Mucosa of descending colon (tissue), 3 donors: Measurements from ENCODE around the gene TLN1. TPM values are rescaled to one million over a fixed set of nuclear protein-coding genes. Genes with fewer than 3 reads are reported as not detected.

Experiments used
- ATAC-seq: fragments of 200-7000 bp; cut with Tn5 transposase; one replicate; pipeline ENCODE4 v1.9.1; 2020; ENCODE audit warnings: mild to moderate bottlenecking, moderate library complexity
- DNase-seq, 3 donors: peaks; one replicate each; pipeline ENCODE4 v3.0.0-alpha.2; 2020
- H3K36me3 ChIP-seq: fragments of 200-600 bp; one replicate; pipeline ENCODE4 v1.8.0; 2021; ENCODE audit warnings: low read depth, mild to moderate bottlenecking
- H3K4me1 ChIP-seq: fragments of 200-600 bp; one replicate; pipeline ENCODE4 v1.8.0; 2021; ENCODE audit warnings: low read depth, mild to moderate bottlenecking
- H3K4me3 ChIP-seq: fragments of 200-600 bp; one replicate; pipeline ENCODE4 v1.8.0; 2021; ENCODE audit warnings: mild to moderate bottlenecking
- H3K9me3 ChIP-seq: fragments of 200-600 bp; one replicate; pipeline ENCODE4 v1.8.0; 2021; ENCODE audit warnings: mild to moderate bottlenecking
- CTCF ChIP-seq: fragments of 200-600 bp; IDR thresholded peaks from one replicate; pipeline ENCODE4 v1.8.0; 2022; ENCODE audit warnings: antibody characterized with exemption, mild to moderate bottlenecking
- intact Hi-C, 2 donors: fragments of 100-400 bp; cut with DNase I in 1 of 2; cut with micrococcal nuclease in 1 of 2; formaldehyde crosslinking; loops; one replicate each; pipeline versions ENCODE4 v1.11.0 to v1.11.1; 2022; cut with DNase I, micrococcal nuclease
- total RNA-seq, 3 donors: library from RNA; stranded (reverse); fragmentation: NEBNext Ultra II Directional in 2 of 3; extraction: Animal tissue kit (Norgen Biotek cat#: 25700) in 2 of 3; gene quantifications; one replicate each; pipeline versions ENCODE4 v1.2.1 to v1.2.4, GENCODE V29; 2021 to 2023
- donor health status: DM: no; HTN: no; CAD: no; lungs with moderate emphysema.
- donor health status: DM: no; HTN: no; CAD: no.
- donor health status: DM: no; HTN: yes; CAD: no.

TLN1 gene
- total RNA-seq, 3 donors from 2014 or later = 154 to 720 (median 189) TPM

- H3K4me1 ChIP-seq = peaks cover 45% of the 10 kb centered on the region
- intact Hi-C loops = no loop called here
These were observed 67.2 kb downstream of the TLN1 start, which contains the start of gene ARHGEF39 for GRCh38 chr9:35664531-35665470. ARHGEF39 (minus strand) TSS chr9:35665195; CDS start chr9:35665169, 26 bp downstream.

GRCh38 chr9:35662437-35662836 lies 69.6 kb downstream of the TLN1 start:
- H3K9me3 ChIP-seq = no peaks in the 10 kb centered on the region
- intact Hi-C loops = no loop called here
- TF ChIP-seq CTCF = no peak
- ATAC-seq (no peak), DNase-seq (peak in 1 of 3 donors; percentile 35)
- no peak overlapping the region for H3K4me3 ChIP-seq
- H3K4me1 ChIP-seq = peaks cover 58% of the 10 kb centered on the region
- H3K36me3 ChIP-seq = peaks cover 5% of the 10 kb centered on the region

More at GRCh38 chr9:35664531-35665470, 67.2 kb downstream of the TLN1 start, which contains the start of gene ARHGEF39:
- Histone ChIP-seq H3K4me3 (peak within 1 kb of the TSS; percentile 6), H3K36me3 (no peaks in the 10 kb centered on the region), H3K9me3 (no peaks in the 10 kb centered on the region)
- DNase-seq = peak; percentile 88 to 94 (median 91)
- ATAC-seq = peak; percentile 86
- no peak for TF ChIP-seq CTCF

- H3K36me3 ChIP-seq = peaks cover 5% of the 10 kb centered on the region
- ATAC-seq (no peak), DNase-seq (peak in 1 of 3 donors; percentile 21)
- TF ChIP-seq CTCF = no peak
- no peak overlapping the region for H3K4me3 ChIP-seq
- H3K4me1 ChIP-seq = peaks cover 63% of the 10 kb centered on the region
- no peaks in the 10 kb centered on the region for H3K9me3 ChIP-seq
- intact Hi-C loops = no loop called here
These were observed 70.1 kb downstream of the TLN1 start for GRCh38 chr9:35661756-35662350.

- Histone ChIP-seq H3K4me1 (peaks cover 66% of the 10 kb centered on the region), H3K36me3 (peaks cover 5% of the 10 kb centered on the region), H3K9me3 (no peaks in the 10 kb centered on the region), H3K4me3 (no peak overlapping the region)
- ATAC-seq (peak; percentile 31), DNase-seq (peak in 2 of 3 donors; percentile 74 to 77)
- peak; percentile 14 for TF ChIP-seq CTCF
- intact Hi-C loops = no loop called here
These were observed 71.0 kb downstream of the TLN1 start for GRCh38 chr9:35660966-35661415.

GRCh38 chr9:35659340-35659739 lies 72.7 kb downstream of the TLN1 start:
- Histone ChIP-seq H3K36me3 (peaks cover 5% of the 10 kb centered on the region), H3K9me3 (no peaks in the 10 kb centered on the region), H3K4me3 (no peak overlapping the region), H3K4me1 (peaks cover 55% of the 10 kb centered on the region)
- TF ChIP-seq CTCF = no peak
- ATAC-seq (no peak), DNase-seq (no peak)
- intact Hi-C loops = loop anchor here in 1 of 2 donors (5.0 kb wide), 1 partner anchor 73 kb away; the partner anchor contains the start of genes CREB3 and TLN1
